Smooth muscle cell (in vitro differentiated cells): ENCODE measurements around the gene NOS2. TPM values are rescaled to one million over a fixed set of nuclear protein-coding genes. Genes with fewer than 3 reads are reported as not detected.
"Not testable (repeated sequence)": the region's sequence is repeated elsewhere in the genome, so short reads cannot be mapped to it uniquely, and the experiment has no call there.

ENCODE experiments used
- DNase-seq: peaks from one replicate; lab custom pipeline; 2025; ENCODE audit not compliant: unreplicated experiment; lab: John Stamatoyannopoulos, UW
- H2AFZ ChIP-seq: fragments of 200-600 bp; sonication (generic); 2 replicates; pipeline ENCODE4 v1.6.0; 2016; ENCODE audit warnings: antibody characterized with exemption, low read depth, mild to moderate bottlenecking
- H3F3A ChIP-seq: fragments of 200-600 bp; sonication (generic); 2 replicates; pipeline ENCODE4 v1.6.0; 2017; ENCODE audit warnings: antibody characterized with exemption, low read depth
- H3K27ac ChIP-seq: fragments of 200-600 bp; sonication (generic); 2 replicates; pipeline ENCODE4 v1.5.1; 2016; ENCODE audit warnings: low read depth, mild to moderate bottlenecking
- H3K27me3 ChIP-seq: fragments of 200-600 bp; sonication (generic); 2 replicates; pipeline ENCODE4 v1.6.1; 2016; ENCODE audit warnings: low read depth, mild to moderate bottlenecking
- H3K36me3 ChIP-seq: fragments of 200-600 bp; sonication (generic); 2 replicates; pipeline ENCODE4 v1.5.1; 2016; ENCODE audit warnings: low read depth
- H3K4me1 ChIP-seq: fragments of 200-600 bp; sonication (generic); 2 replicates; pipeline ENCODE4 v1.5.1; 2016; ENCODE audit warnings: low read depth
- H3K4me2 ChIP-seq: fragments of 200-600 bp; sonication (generic); 2 replicates; pipeline ENCODE4 v1.6.0; 2016; ENCODE audit warnings: mild to moderate bottlenecking
- H3K4me3 ChIP-seq: fragments of 200-600 bp; sonication (generic); 2 replicates; pipeline ENCODE4 v1.5.1; 2016; ENCODE audit warnings: mild to moderate bottlenecking
- H3K79me2 ChIP-seq: fragments of 200-600 bp; sonication (generic); 2 replicates; pipeline ENCODE4 v1.6.0; 2016; ENCODE audit warnings: low read depth, mild to moderate bottlenecking
- H3K9ac ChIP-seq: fragments of 200-600 bp; sonication (generic); 2 replicates; pipeline ENCODE4 v1.6.0; 2016; ENCODE audit warnings: low read depth
- H3K9me3 ChIP-seq: fragments of 200-600 bp; sonication (generic); replicated peaks from 2 replicates; pipeline ENCODE4 v1.5.1; 2016; ENCODE audit warnings: low read depth
- H4K20me1 ChIP-seq: fragments of 200-600 bp; sonication (generic); 2 replicates; pipeline ENCODE4 v1.6.0; 2016; ENCODE audit warnings: low read depth
- WGBS: methylation state at CpG from one replicate; pipeline ENCODE4 v1.1.7; 2016; ENCODE audit warnings: low lambda C conversion rate; 5-methylcytosine and 5-hydroxymethylcytosine counted together
- polyA plus RNA-seq: library from polyadenylated mRNA; unstranded; fragments of >200 nt; fragmentation: Nextera tagmentation; extraction: Ambion mirVana; gene quantifications from 2 replicates; pipeline ENCODE4 v1.2.1, GENCODE V29; 2016
- total RNA-seq: library from RNA; depleted of rRNA; stranded (reverse); fragments of >200 nt; gene quantifications from 2 replicates; pipeline ENCODE4 v1.2.3, GENCODE V29; 2014
- TF ChIP-seq, protein P1 (sequence below): fragments of 200-600 bp; sonication (generic); IDR thresholded peaks from 2 replicates; pipeline ENCODE4 v1.5.1; 2017; ENCODE audit warnings: borderline replicate concordance, mild to moderate bottlenecking, antibody characterized with exemption; ENCODE audit not compliant: insufficient read depth, poor library complexity, severe bottlenecking

Gene NOS2
- total and polyA plus RNA-seq, 2 experiments from 2014 or later = 0.16 TPM; not detected in 1

DNA sequence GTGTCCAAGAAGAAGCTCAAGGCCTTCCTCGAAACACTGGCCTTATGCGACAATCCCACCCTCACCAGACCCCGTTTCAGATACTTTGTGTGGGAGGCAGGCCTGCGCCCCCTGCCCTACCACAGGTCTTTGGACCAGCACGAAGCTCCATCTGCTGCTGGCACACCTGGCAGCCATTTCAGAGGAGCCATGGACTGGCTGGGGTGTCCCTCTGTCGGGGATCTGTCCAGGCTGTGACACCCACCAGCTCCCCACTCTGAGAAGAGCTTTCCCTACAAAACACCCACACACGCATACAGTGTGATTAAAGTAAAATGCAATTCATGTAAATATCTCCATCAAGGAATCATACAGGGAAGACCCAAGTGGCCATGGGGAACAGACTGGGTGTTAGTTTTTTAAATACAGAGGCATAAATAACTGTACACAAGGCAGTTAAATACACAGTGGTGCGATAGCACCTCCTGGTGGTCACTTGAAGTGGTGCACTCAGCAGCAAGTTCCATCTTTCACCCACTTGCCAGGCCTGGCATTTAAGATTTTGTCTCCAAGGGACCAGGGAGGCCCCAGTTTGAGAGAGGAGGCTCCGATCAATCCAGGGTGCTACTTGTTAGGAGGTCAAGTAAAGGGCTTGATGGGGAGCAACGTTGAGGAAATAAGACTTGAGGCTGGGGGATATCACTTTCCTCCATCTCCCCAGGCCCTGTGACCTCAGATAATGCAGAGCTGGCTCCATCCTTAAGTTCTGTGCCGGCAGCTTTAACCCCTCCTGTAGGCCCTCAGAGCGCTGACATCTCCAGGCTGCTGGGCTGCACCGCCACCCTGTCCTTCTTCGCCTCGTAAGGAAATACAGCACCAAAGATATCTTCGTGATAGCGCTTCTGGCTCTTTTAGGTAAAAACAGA, 43.6 kb downstream of the NOS2 start:
- TF ChIP-seq, protein P1, sequence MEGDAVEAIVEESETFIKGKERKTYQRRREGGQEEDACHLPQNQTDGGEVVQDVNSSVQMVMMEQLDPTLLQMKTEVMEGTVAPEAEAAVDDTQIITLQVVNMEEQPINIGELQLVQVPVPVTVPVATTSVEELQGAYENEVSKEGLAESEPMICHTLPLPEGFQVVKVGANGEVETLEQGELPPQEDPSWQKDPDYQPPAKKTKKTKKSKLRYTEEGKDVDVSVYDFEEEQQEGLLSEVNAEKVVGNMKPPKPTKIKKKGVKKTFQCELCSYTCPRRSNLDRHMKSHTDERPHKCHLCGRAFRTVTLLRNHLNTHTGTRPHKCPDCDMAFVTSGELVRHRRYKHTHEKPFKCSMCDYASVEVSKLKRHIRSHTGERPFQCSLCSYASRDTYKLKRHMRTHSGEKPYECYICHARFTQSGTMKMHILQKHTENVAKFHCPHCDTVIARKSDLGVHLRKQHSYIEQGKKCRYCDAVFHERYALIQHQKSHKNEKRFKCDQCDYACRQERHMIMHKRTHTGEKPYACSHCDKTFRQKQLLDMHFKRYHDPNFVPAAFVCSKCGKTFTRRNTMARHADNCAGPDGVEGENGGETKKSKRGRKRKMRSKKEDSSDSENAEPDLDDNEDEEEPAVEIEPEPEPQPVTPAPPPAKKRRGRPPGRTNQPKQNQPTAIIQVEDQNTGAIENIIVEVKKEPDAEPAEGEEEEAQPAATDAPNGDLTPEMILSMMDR = peak; percentile 93
- H3K9ac ChIP-seq = no peak overlapping the region
- H3K27ac ChIP-seq = no peak overlapping the region
- H3K79me2 ChIP-seq = no peaks in the 10 kb centered on the region
- no peaks in the 10 kb centered on the region for H4K20me1 ChIP-seq
- no peak overlapping the region for H3K4me2 ChIP-seq
- no peaks in the 10 kb centered on the region for H3K36me3 ChIP-seq
- H3K4me1 ChIP-seq = no peaks in the 10 kb centered on the region
- 76% methylated on average over 17 of the region's 17 CpGs for WGBS
- H2AFZ ChIP-seq = no peak overlapping the region
- H3K27me3 ChIP-seq = no peaks in the 10 kb centered on the region
- no peak overlapping the region for H3K4me3 ChIP-seq
- no peaks in the 10 kb centered on the region for H3F3A ChIP-seq
- DNase-seq = peak; percentile 3
- H3K9me3 ChIP-seq = no peaks in the 10 kb centered on the region

- TF ChIP-seq, protein P1 = no peak
- Histone ChIP-seq H3K9ac (no peak overlapping the region), H3F3A (no peaks in the 10 kb centered on the region), H4K20me1 (no peaks in the 10 kb centered on the region), H3K4me3 (no peak overlapping the region), H3K36me3 (no peaks in the 10 kb centered on the region), H3K27ac (no peak overlapping the region), H3K4me2 (no peak overlapping the region), H2AFZ (no peak overlapping the region), H3K79me2 (no peaks in the 10 kb centered on the region), H3K9me3 (no peaks in the 10 kb centered on the region), H3K4me1 (no peaks in the 10 kb centered on the region), H3K27me3 (no peaks in the 10 kb centered on the region)
- no peak for DNase-seq
- WGBS = 87% methylated on average over 28 of the region's 28 CpGs
Measured at GRCh38 chr17:27755706-27756466, 44.4 kb downstream of the NOS2 start.

GRCh38 chr17:27754549-27754948, 45.8 kb downstream of the NOS2 start:
- WGBS = 90% methylated on average over 8 of the region's 8 CpGs
- H3K36me3 ChIP-seq = no peaks in the 10 kb centered on the region
- no peaks in the 10 kb centered on the region for H3K9me3 ChIP-seq
- H3F3A ChIP-seq = no peaks in the 10 kb centered on the region
- H2AFZ ChIP-seq = no peak overlapping the region
- no peak overlapping the region for H3K4me2 ChIP-seq
- H3K4me3 ChIP-seq = no peak overlapping the region
- no peaks in the 10 kb centered on the region for H4K20me1 ChIP-seq
- TF ChIP-seq, protein P1 = no peak
- no peak for DNase-seq
- H3K9ac ChIP-seq = no peak overlapping the region
- H3K27ac ChIP-seq = no peak overlapping the region
- no peaks in the 10 kb centered on the region for H3K4me1 ChIP-seq
- no peaks in the 10 kb centered on the region for H3K27me3 ChIP-seq
- no peaks in the 10 kb centered on the region for H3K79me2 ChIP-seq

- DNase-seq, H3K4me3 ChIP-seq, H3K4me1 ChIP-seq, H3K9me3 ChIP-seq, H3K9ac ChIP-seq, H3K27me3 ChIP-seq, H3K27ac ChIP-seq, H3K79me2 ChIP-seq, H3K4me2 ChIP-seq, H2AFZ ChIP-seq, H3K36me3 ChIP-seq, H4K20me1 ChIP-seq, H3F3A ChIP-seq: not testable (repeated sequence)
- 97% methylated on average over 13 of the region's 13 CpGs for WGBS
Measured at GRCh38 chr17:27753726-27754125, 46.6 kb downstream of the NOS2 start.

DNA sequence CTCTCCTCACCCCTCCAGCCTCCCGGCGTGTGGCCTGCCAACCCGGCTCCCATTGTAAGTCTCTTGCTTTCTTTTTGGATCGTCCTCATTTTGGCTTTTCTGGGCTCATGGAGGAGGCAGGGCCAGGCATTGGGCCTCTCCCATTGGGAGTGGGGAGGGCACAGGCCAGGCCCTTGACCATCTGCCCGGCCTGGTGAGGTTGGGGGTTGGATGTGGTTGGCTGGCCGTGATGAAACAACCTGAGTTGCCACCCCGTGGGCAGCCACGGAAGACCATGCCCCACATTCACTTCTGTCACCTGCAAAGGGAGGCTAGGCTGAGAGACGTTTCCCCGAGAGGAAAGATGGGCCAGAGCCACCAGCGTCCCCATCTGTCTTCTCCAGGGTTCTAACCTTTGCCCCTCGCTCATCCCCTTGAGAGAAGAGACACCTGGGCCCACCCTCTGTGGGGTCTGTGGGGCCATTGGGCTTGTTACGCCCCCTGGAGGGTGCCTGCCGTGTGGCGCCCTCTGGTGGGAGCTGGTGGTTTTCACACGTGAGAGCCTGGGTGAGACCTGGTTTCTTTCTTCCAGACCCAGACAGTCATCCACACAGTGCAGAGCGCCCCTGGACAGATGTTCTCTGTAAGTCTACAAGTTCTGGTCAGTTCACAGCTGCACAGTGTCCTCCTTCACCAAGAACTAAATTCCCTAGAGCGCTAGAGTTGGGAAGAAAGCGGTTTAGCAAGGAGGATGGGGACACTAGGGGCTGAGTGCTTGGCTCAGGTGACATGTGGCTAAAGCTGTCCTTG, 47.3 kb downstream of the NOS2 start:
- H3K27ac ChIP-seq, H3K4me3 ChIP-seq, H4K20me1 ChIP-seq, H3K4me2 ChIP-seq, H3K4me1 ChIP-seq, H3K9me3 ChIP-seq, H3K36me3 ChIP-seq, H3F3A ChIP-seq, H2AFZ ChIP-seq, DNase-seq, H3K9ac ChIP-seq, H3K79me2 ChIP-seq, H3K27me3 ChIP-seq: not testable (repeated sequence)
- WGBS = 87% methylated on average over 8 of the region's 19 CpGs
